ENCODE data around the gene CTBP2.

GRCh38 chr10:125112697-125113494 lies 47.5 kb downstream of the CTBP2 start:
- TF ChIP-seq CTCF (IDR thresholded peaks at IDR 0.05; ENCODE audit: low read depth, low read length, missing input control) = no peak
- TF ChIP-seq JUND (IDR thresholded peaks at IDR 0.05) = no peak
- no peak for TF ChIP-seq TAF1 (conservative IDR thresholded peaks at IDR 0.05)
- no peak for TF ChIP-seq MAX (IDR thresholded peaks at IDR 0.05)
- TF ChIP-seq YY1 (IDR thresholded peaks at IDR 0.05) = no peak
- no peak for TF ChIP-seq FOXA2 (IDR thresholded peaks at IDR 0.05)
- no peak for TF ChIP-seq HNF4A (conservative IDR thresholded peaks at IDR 0.05)
- TF ChIP-seq REST (IDR thresholded peaks at IDR 0.05) = no peak
- TF ChIP-seq NR2F2 (IDR thresholded peaks at IDR 0.05) = no peak
- TF ChIP-seq EGR1 (IDR thresholded peaks at IDR 0.05; ENCODE audit: low read depth in 2 of 2) = no peak
